Endothelial cell (in vitro differentiated cells): ENCODE results near the gene ELFN1. TPM values are rescaled to one million over a fixed set of nuclear protein-coding genes. Genes with fewer than 3 reads are reported as not detected.

Experiments
- DNase-seq: peaks from one replicate; pipeline ENCODE4 v3.0.0; 2021; ENCODE audit warnings: low spot score
- H3K27ac Mint-ChIP-seq: one replicate; pipeline ENCODE4 v1.8.0; 2021; ENCODE audit warnings: mixed read lengths, inconsistent platforms; ENCODE audit not compliant: unreplicated experiment
- H3K27me3 Mint-ChIP-seq: one replicate; pipeline ENCODE4 v1.8.0; 2021; ENCODE audit warnings: mild to moderate bottlenecking, moderate library complexity, mixed read lengths, inconsistent platforms; ENCODE audit not compliant: unreplicated experiment
- H3K36me3 Mint-ChIP-seq: one replicate; pipeline ENCODE4 v1.8.0; 2021; ENCODE audit warnings: mild to moderate bottlenecking, low read depth, mixed read lengths, inconsistent platforms; ENCODE audit not compliant: unreplicated experiment
- H3K4me1 Mint-ChIP-seq: one replicate; pipeline ENCODE4 v1.8.0; 2021; ENCODE audit warnings: mild to moderate bottlenecking, mixed read lengths, inconsistent platforms; ENCODE audit not compliant: unreplicated experiment
- H3K4me3 Mint-ChIP-seq: one replicate; pipeline ENCODE4 v1.8.0; 2021; ENCODE audit warnings: mild to moderate bottlenecking, mixed read lengths, inconsistent platforms; ENCODE audit not compliant: unreplicated experiment
- H3K9me3 Mint-ChIP-seq: one replicate; pipeline ENCODE4 v1.8.0; 2021; ENCODE audit warnings: mixed read lengths, inconsistent platforms; ENCODE audit not compliant: unreplicated experiment
- total RNA-seq: library from RNA; stranded (reverse); fragmentation: NEBNext Ultra II Directional; extraction: Animal tissue kit (Norgen Biotek cat#: 25700); gene quantifications from one replicate; pipeline ENCODE4 v1.2.1, GENCODE V29; 2021; ENCODE audit not compliant: unreplicated experiment
- TF ChIP-seq, protein P1 (sequence below): fragments of 200-600 bp; sonication (generic); IDR thresholded peaks from one replicate; pipeline ENCODE4 v1.5.0; 2021; ENCODE audit warnings: antibody characterized with exemption; ENCODE audit not compliant: unreplicated experiment

ELFN1 gene
- total RNA-seq, 1 donor from 2014 or later: 10.6 TPM

DNA sequence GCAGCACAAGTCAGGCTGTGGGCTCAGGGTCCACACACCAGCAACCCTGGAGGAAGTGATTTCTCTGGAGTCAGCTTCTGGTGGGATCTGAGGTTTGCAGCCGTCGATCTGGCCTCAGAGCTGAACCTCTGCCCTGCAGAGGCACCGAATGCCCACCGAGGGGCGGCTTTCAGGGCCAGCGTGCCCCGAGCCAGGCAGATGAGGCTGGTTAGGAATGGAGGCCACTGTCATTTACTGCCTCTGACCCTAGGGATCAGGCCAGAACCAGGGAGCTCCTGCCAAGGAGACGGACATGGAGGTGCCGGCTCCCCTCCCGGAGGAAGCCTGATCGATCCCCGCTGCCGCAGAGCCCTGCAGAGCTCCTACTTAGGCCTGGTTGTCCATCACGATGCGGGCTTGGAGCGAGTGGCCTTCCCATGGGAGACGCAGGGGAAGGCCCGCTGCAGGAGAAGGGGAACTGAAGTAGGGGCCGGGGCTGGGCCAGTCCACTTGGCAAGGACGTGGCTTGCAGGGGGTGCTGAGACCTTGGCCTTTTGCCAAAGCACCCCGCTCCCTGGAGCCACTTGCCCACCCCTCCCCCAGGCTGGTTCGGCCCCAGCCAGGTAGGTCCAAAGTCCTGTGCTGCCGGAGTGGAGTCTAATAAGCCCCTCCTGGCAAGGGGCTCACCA is 19.6 kb upstream of the ELFN1 start:
- Mint-ChIP-seq H3K9me3 (no peaks in the 10 kb centered on the region), H3K27me3 (no peaks in the 10 kb centered on the region), H3K36me3 (no peaks in the 10 kb centered on the region), H3K4me1 (no peaks in the 10 kb centered on the region), H3K4me3 (no peak overlapping the region), H3K27ac (no peak overlapping the region)
- no peak for DNase-seq
- TF ChIP-seq, protein P1, sequence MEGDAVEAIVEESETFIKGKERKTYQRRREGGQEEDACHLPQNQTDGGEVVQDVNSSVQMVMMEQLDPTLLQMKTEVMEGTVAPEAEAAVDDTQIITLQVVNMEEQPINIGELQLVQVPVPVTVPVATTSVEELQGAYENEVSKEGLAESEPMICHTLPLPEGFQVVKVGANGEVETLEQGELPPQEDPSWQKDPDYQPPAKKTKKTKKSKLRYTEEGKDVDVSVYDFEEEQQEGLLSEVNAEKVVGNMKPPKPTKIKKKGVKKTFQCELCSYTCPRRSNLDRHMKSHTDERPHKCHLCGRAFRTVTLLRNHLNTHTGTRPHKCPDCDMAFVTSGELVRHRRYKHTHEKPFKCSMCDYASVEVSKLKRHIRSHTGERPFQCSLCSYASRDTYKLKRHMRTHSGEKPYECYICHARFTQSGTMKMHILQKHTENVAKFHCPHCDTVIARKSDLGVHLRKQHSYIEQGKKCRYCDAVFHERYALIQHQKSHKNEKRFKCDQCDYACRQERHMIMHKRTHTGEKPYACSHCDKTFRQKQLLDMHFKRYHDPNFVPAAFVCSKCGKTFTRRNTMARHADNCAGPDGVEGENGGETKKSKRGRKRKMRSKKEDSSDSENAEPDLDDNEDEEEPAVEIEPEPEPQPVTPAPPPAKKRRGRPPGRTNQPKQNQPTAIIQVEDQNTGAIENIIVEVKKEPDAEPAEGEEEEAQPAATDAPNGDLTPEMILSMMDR: no peak

DNA sequence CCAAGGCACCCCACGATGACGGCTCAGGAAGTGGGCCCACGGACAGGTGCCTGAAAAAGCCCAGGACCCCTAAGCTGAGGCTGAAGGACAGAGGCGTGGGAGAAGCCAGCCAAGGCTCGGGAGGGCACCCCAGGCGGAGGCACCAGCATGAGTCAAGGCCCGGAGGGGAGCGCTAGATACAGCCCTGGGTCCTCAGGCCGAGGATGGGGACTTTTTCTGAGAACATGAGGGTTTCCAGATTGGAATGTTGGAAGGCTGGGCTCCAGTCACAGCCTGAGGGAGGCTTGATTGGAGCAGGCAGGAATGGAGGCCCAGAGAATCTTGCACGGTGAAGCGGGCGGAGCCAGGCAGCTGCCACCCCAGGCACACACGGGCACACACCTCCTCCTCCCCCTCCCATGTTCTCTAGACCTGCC is 19.0 kb upstream of the ELFN1 start:
- Mint-ChIP-seq H3K4me1 (no peaks in the 10 kb centered on the region), H3K27ac (no peak overlapping the region), H3K36me3 (no peaks in the 10 kb centered on the region), H3K9me3 (no peaks in the 10 kb centered on the region), H3K27me3 (no peaks in the 10 kb centered on the region), H3K4me3 (no peak overlapping the region)
- TF ChIP-seq, protein P1: no peak
- no peak for DNase-seq

DNA sequence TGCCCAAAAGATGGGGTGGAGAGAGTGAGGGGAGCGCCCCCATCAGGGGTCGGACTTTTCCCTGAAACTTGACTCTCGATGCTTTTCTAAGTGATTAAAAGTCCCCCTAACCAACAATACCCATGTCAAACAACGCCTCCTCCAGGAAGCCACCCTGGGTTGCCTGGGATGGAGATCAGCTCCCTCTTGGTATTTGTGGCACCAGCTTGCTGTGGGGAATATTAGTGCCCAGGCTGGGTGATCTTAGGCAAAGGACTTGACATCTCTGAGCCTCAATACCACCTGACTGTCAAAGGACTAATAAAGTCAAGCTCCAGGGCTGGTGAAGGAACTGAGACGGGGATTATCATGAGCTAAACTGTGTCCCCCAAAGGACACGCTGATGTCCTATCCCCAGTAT is 18.2 kb upstream of the ELFN1 start:
- no peaks in the 10 kb centered on the region for H3K36me3 Mint-ChIP-seq
- no peaks in the 10 kb centered on the region for H3K9me3 Mint-ChIP-seq
- no peak overlapping the region for H3K4me3 Mint-ChIP-seq
- TF ChIP-seq, protein P1: no peak
- DNase-seq: no peak
- H3K27me3 Mint-ChIP-seq: no peaks in the 10 kb centered on the region
- no peaks in the 10 kb centered on the region for H3K4me1 Mint-ChIP-seq
- no peak overlapping the region for H3K27ac Mint-ChIP-seq

DNA sequence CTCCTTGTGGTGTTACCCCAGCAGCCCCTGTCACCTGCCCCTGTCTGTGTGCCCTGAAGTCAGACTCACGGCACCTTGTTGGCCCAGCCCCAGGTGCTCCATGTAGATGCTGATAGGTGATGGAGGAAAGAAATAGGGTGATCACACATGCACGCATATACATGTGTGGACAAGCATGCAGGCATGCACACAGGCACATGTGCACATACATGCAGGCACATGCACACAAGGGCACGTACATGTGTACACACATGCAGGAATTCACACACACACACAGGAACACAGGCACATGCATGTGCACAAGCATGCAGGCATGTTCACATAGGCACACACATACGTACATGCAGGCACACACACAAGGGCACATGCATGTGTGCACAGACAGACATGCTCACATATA is 16.6 kb upstream of the ELFN1 start:
- DNase-seq: no peak
- no peak overlapping the region for H3K4me3 Mint-ChIP-seq
- H3K27ac Mint-ChIP-seq: no peak overlapping the region
- H3K36me3 Mint-ChIP-seq: no peaks in the 10 kb centered on the region
- no peaks in the 10 kb centered on the region for H3K4me1 Mint-ChIP-seq
- TF ChIP-seq, protein P1: no peak
- no peaks in the 10 kb centered on the region for H3K9me3 Mint-ChIP-seq
- H3K27me3 Mint-ChIP-seq: no peaks in the 10 kb centered on the region

DNA sequence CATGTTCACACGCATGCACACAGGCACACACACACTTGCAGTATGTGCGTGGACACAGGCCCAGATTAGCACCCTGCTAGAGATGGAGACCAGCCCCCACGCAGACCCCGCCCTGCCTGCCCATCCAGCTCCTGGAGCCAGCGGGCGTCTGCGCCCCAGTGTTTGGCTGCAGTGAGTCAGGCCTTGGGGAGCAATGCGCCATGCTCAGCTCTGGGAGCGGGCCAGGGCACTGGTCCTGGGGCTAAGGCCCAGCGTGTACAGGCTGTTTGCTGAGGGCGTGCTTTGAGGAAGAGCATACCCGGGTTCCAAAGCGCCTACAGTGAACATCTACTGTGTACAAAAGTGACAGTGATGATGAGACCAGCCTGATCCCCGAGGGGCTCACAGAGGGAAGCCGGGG is 16.0 kb upstream of the ELFN1 start:
- H3K4me3 Mint-ChIP-seq: no peak overlapping the region
- H3K4me1 Mint-ChIP-seq: no peaks in the 10 kb centered on the region
- TF ChIP-seq, protein P1: no peak
- DNase-seq: no peak
- no peaks in the 10 kb centered on the region for H3K27me3 Mint-ChIP-seq
- no peaks in the 10 kb centered on the region for H3K36me3 Mint-ChIP-seq
- H3K27ac Mint-ChIP-seq: no peak overlapping the region
- no peaks in the 10 kb centered on the region for H3K9me3 Mint-ChIP-seq
